Measurements from ENCODE around the gene TMPRSS11B. TPM values are rescaled to one million over a fixed set of nuclear protein-coding genes. Genes with fewer than 3 reads are reported as not detected.

TMPRSS11B gene
- total RNA-seq, 1 experiment from 2014 or later: not detected

Other genes with a start within 250 kb of the TMPRSS11B start
- gene TMPRSS11F, start 115.8 kb downstream of the TMPRSS11B start, total RNA-seq (2021; ENCODE audit: unreplicated experiment): not detected
- 68.9 TPM for gene YTHDC1, start 104.4 kb upstream of the TMPRSS11B start, total RNA-seq (2021; ENCODE audit: unreplicated experiment)
- not detected for gene TMPRSS11E, start 201.8 kb upstream of the TMPRSS11B start, total RNA-seq (2021; ENCODE audit: unreplicated experiment)